HepG2 (cell line): ENCODE measurements around the gene STIM2. TPM values are rescaled to one million over a fixed set of nuclear protein-coding genes. Genes with fewer than 3 reads are reported as not detected.

Experiments used
- ATAC-seq: fragments of 200-7000 bp; cut with Tn5 transposase; 3 replicates; pipeline ENCODE4 v1.9.1; 2020; ENCODE audit warnings: mild to moderate bottlenecking, moderate library complexity
- BruUV-seq: library from RNA; stranded (reverse); fragments of 400-500 nt; replicated peaks from 2 replicates; lab custom pipeline; 2021; lab: Mats Ljungman, UMichigan
- CTCF ChIA-PET: fragments of 300-600 bp; formaldehyde crosslinking; extraction: SDS; loops from one replicate; lab custom pipeline; 2021; ENCODE audit warnings: low total read pairs, inconsistent platforms, low intra/inter-chr PET ratio; lab: Yijun Ruan, JAX
- POLR2A ChIA-PET: fragments of 350-600 bp; sonication (Branson Sonifier 250); formaldehyde crosslinking; loops from one replicate; lab custom pipeline; 2020; ENCODE audit warnings: antibody characterized with exemption, inconsistent platforms; lab: Yijun Ruan, JAX
- DNase-seq: peaks from one replicate; pipeline ENCODE4 v3.0.0-alpha.2; 2015; ENCODE audit warnings: low spot score
- FAIRE-seq: peaks from 3 replicates; lab custom pipeline; 2011; peaks lifted over from hg19 to GRCh38; lab: Jason Lieb, UNC
- H2AFZ ChIP-seq: one replicate; pipeline ENCODE4 v1.6.1; 2011; ENCODE audit warnings: low read length, inconsistent platforms
- H3K27ac ChIP-seq: fragments of 300-600 bp; 3 replicates; pipeline ENCODE4 v1.8.0; 2011; ENCODE audit warnings: mixed run types, mild to moderate bottlenecking, mixed read lengths, low read length, inconsistent platforms; ENCODE audit not compliant: insufficient read depth; ENCODE audit errors: extremely low read length
- H3K27me3 ChIP-seq, 2 experiments: fragments of 200-600 bp in 1 of 2; 2 replicates in 1 of 2; 3 replicates in 1 of 2; pipeline versions ENCODE4 v1.6.0 to v1.8.0; 2011; ENCODE audit warnings: low read length in 2 of 2, mild to moderate bottlenecking in 2 of 2, moderate library complexity in 2 of 2, inconsistent platforms in 1 of 2; ENCODE audit not compliant: insufficient read depth in 2 of 2, control insufficient read depth in 1 of 2
- H3K36me3 ChIP-seq, 2 experiments: fragments of 200-600 bp in 1 of 2; replicated peaks in 1 of 2; 2 replicates in 1 of 2; 3 replicates in 1 of 2; pipeline versions ENCODE4 v1.5.1 to v1.8.0; 2011; ENCODE audit warnings: low read length in 2 of 2, inconsistent platforms in 1 of 2; ENCODE audit not compliant: insufficient read depth in 2 of 2, control insufficient read depth in 1 of 2
- H3K4me1 ChIP-seq: 2 replicates; pipeline ENCODE4 v1.5.1; 2012; ENCODE audit warnings: low read length, inconsistent platforms; ENCODE audit not compliant: insufficient read depth
- H3K4me2 ChIP-seq: 2 replicates; pipeline ENCODE4 v1.6.0; 2011; ENCODE audit warnings: low read depth, low read length, inconsistent platforms
- H3K4me3 ChIP-seq, 3 experiments: fragments of 200-600 bp in 1 of 3; sonication (generic), shearing (Covaris generic) in 1 of 3; replicated peaks in 1 of 3; 2 replicates each; pipeline ENCODE4 v1.5.1; 2011 to 2016; ENCODE audit warnings: low read length in 3 of 3, inconsistent platforms in 2 of 3, low read depth in 2 of 3, mild to moderate bottlenecking in 2 of 3, control low read depth in 1 of 3, mixed read lengths in 1 of 3; ENCODE audit not compliant: insufficient read depth in 1 of 3
- H3K79me2 ChIP-seq: one replicate; pipeline ENCODE4 v1.6.1; 2011; ENCODE audit warnings: low read length, inconsistent platforms; ENCODE audit not compliant: insufficient read depth
- H3K9ac ChIP-seq: 2 replicates; pipeline ENCODE4 v1.6.0; 2011; ENCODE audit warnings: mild to moderate bottlenecking, low read depth, low read length, inconsistent platforms; ENCODE audit not compliant: insufficient read depth
- H3K9me3 ChIP-seq: 2 replicates; pipeline ENCODE4 v1.5.1; 2012; ENCODE audit warnings: mild to moderate bottlenecking, low read length
- H4K20me1 ChIP-seq: 2 replicates; pipeline ENCODE4 v1.6.0; 2011; ENCODE audit warnings: inconsistent platforms, mild to moderate bottlenecking, low read length, moderate library complexity; ENCODE audit not compliant: insufficient read depth
- AFF4 ChIP-seq: sonication (generic); formaldehyde crosslinking; IDR thresholded peaks from 2 replicates; pipeline ENCODE4 v1.4.0; 2020; ENCODE audit warnings: missing genetic modification reagents
- ATF3 ChIP-seq: sonication (generic); formaldehyde crosslinking; IDR thresholded peaks from 2 replicates; pipeline ENCODE4 v1.4.0; 2020; ENCODE audit warnings: missing genetic modification reagents
- BRF2 ChIP-seq: sonication (generic); formaldehyde crosslinking; IDR thresholded peaks from 2 replicates; pipeline ENCODE4 v1.8.1; 2022; ENCODE audit warnings: mild to moderate bottlenecking, missing genetic modification reagents
- HBP1 ChIP-seq: IDR thresholded peaks from 2 replicates; pipeline ENCODE4 v1.6.1; 2016; ENCODE audit warnings: low read depth, control low read depth
- LCORL ChIP-seq, 2 experiments: fragments of 450-650 bp in 1 of 2; sonication (generic) in 1 of 2; formaldehyde crosslinking in 1 of 2; IDR thresholded peaks; 2 replicates each; pipeline versions ENCODE4 v1.5.0 to v1.6.1; 2017 to 2020; ENCODE audit warnings: antibody characterized with exemption in 1 of 2, missing genetic modification reagents in 1 of 2
- NR2C2 ChIP-seq: sonication (generic); formaldehyde crosslinking; IDR thresholded peaks from 2 replicates; pipeline ENCODE4 v1.4.0; 2020; ENCODE audit warnings: missing genetic modification reagents, mild to moderate bottlenecking, moderate library complexity, borderline replicate concordance
- RFX1 ChIP-seq: fragments of 450-650 bp; IDR thresholded peaks from 2 replicates; pipeline ENCODE4 v1.6.1; 2017
- STAG1 ChIP-seq: sonication (generic); formaldehyde crosslinking; IDR thresholded peaks from 2 replicates; pipeline ENCODE4 v1.4.0; 2020; ENCODE audit warnings: missing genetic modification reagents
- ZBTB49 ChIP-seq: sonication (generic); formaldehyde crosslinking; IDR thresholded peaks from 2 replicates; pipeline ENCODE4 v1.4.0; 2020; ENCODE audit warnings: missing genetic modification reagents, borderline replicate concordance
- ZBTB7A ChIP-seq: sonication (generic); formaldehyde crosslinking; IDR thresholded peaks from 2 replicates; pipeline ENCODE4 v1.8.0; 2022; ENCODE audit warnings: mild to moderate bottlenecking, missing genetic modification reagents
- ZNF205 ChIP-seq: IDR thresholded peaks from 2 replicates; pipeline ENCODE4 v1.6.1; 2018; ENCODE audit warnings: missing biosample characterization, missing genetic modification reagents
- ZNF382 ChIP-seq: sonication (generic); formaldehyde crosslinking; IDR thresholded peaks from 2 replicates; pipeline ENCODE4 v1.5.0; 2020; ENCODE audit warnings: missing genetic modification reagents, mild to moderate bottlenecking, borderline replicate concordance
- ZNF691 ChIP-seq: sonication (generic); formaldehyde crosslinking; IDR thresholded peaks from 2 replicates; pipeline ENCODE4 v1.4.0; 2020; ENCODE audit warnings: missing genetic modification reagents, low read depth, mild to moderate bottlenecking, borderline replicate concordance
- WGBS: methylation state at CpG from one replicate; pipeline ENCODE4 v1.1.6; 2017; ENCODE audit warnings: low lambda C conversion rate; 5-methylcytosine and 5-hydroxymethylcytosine counted together
- in situ Hi-C: cut with HindIII; loops from 2 replicates; pipeline ENCODE4 v1.10.0; 2017; ENCODE audit warnings: low pct_unique_long_range_greater_than_20kb; ENCODE audit not compliant: extremely low pct_ligation_motif_present
- intact Hi-C: fragments of 100-400 bp; cut with micrococcal nuclease; formaldehyde crosslinking; loops from one replicate; pipeline ENCODE4 v1.10.0; 2022; ENCODE audit not compliant: unreplicated experiment
- polyA plus RNA-seq, 8 experiments: library from polyadenylated mRNA; depleted of rRNA in 3 of 8; stranded (reverse) in 7 of 8; unstranded in 1 of 8; fragments of >200 nt; fragmentation: Illumina TruSeq in 4 of 8; extraction: Trizol in 4 of 8; gene quantifications; 2 replicates each; pipeline versions ENCODE4 v1.2.1 to v1.2.3, GENCODE V29; 2011 to 2016; ENCODE audit warnings: low read depth in 4 of 8, missing spikeins in 1 of 8, mixed read lengths in 1 of 8; ENCODE audit not compliant: insufficient read depth in 1 of 8
- total RNA-seq, 5 experiments: library from RNA; depleted of rRNA; stranded (reverse); fragments of >200 nt; fragmentation: Illumina TruSeq; extraction: Trizol; gene quantifications; 2 replicates each; pipeline ENCODE4 v1.2.3, GENCODE V29; 2016; ENCODE audit warnings: low read depth in 1 of 5

Gene STIM2
- total and polyA plus RNA-seq, 2 of the 13 experiments (the other 11 are each of a cell fraction or from before 2014, with no cell fraction given) = 19.3 to 19.4 TPM

GRCh38 chr4:27011401-27011800 is 150.8 kb downstream of the STIM2 start:
- in situ Hi-C loops (loop anchor here (10.0 to 25.0 kb wide), 2 partner anchors 224 to 537 kb away; no protein-coding TSS in a partner anchor), intact Hi-C loops (loop anchor here (2.0 to 10.0 kb wide), 4 partner anchors 287 to 684 kb away; no protein-coding TSS in a partner anchor)
- POLR2A ChIA-PET = no interaction called here
- ATAC-seq (no peak), FAIRE-seq (no peak), DNase-seq (no peak)
- H3K4me3 ChIP-seq = no peak overlapping the region
- whole genome bisulfite sequencing = 95% methylated on average over 3 of the region's 3 CpGs
- H3K36me3 ChIP-seq = peaks cover 0 to 3% of the 10 kb centered on the region in 2 experiments; a peak in 2 of 5 replicates
- no peak overlapping the region for H3K27ac ChIP-seq
- H3K4me1 ChIP-seq = no peaks in the 10 kb centered on the region
- H3K79me2 ChIP-seq = no peaks in the 10 kb centered on the region
- H2AFZ ChIP-seq = no peak overlapping the region
- H4K20me1 ChIP-seq = no peaks in the 10 kb centered on the region
- no peaks in the 10 kb centered on the region for H3K27me3 ChIP-seq
- no peak overlapping the region for H3K9ac ChIP-seq
- no peak overlapping the region for H3K4me2 ChIP-seq
- CTCF ChIA-PET = interaction anchor here (1.9 kb wide), 1 partner anchor 552 kb away, joined by 9 read pairs; no protein-coding TSS in a partner anchor
- BruUV-seq = no TSS peak
- no peaks in the 10 kb centered on the region for H3K9me3 ChIP-seq
- TF ChIP-seq ZNF205 (CRISPR knock-in tag) (no peak), ATF3 (no peak), NR2C2 (CRISPR knock-in tag) (no peak), ZBTB49 (CRISPR knock-in tag) (no peak), ZBTB7A (CRISPR knock-in tag) (no peak), ZNF382 (CRISPR knock-in tag) (no peak), ZNF691 (CRISPR knock-in tag) (no peak), AFF4 (CRISPR knock-in tag) (no peak), RFX1 (no peak), STAG1 (no peak), LCORL (IDR thresholded peaks at IDR 0.05) (no peak), LCORL (CRISPR knock-in tag; IDR thresholded peaks at IDR 0.05) (no peak), HBP1 (no peak), BRF2 (CRISPR knock-in tag) (no peak)
